Occipital lobe (tissue), 2 donors: Measurements from ENCODE around the gene FRMD1. TPM values are rescaled to one million over a fixed set of nuclear protein-coding genes. Genes with fewer than 3 reads are reported as not detected.

ENCODE experiments used
- DNase-seq: peaks from one replicate; lab custom pipeline; 2025; lab: John Stamatoyannopoulos, UW
- total RNA-seq: library from RNA; depleted of rRNA; stranded (reverse); fragments of >200 nt; gene quantifications from one replicate; pipeline ENCODE4 v1.2.3, GENCODE V29; 2014

The FRMD1 gene
- total RNA-seq = not detected

GRCh38 chr6:168078943-168079405 lies at the start of gene FRMD1:
Gene FRMD1 (minus strand): TSS chr6:168079212. CDS start chr6:168079094, 118 bp downstream.
- no peak for DNase-seq

DNA sequence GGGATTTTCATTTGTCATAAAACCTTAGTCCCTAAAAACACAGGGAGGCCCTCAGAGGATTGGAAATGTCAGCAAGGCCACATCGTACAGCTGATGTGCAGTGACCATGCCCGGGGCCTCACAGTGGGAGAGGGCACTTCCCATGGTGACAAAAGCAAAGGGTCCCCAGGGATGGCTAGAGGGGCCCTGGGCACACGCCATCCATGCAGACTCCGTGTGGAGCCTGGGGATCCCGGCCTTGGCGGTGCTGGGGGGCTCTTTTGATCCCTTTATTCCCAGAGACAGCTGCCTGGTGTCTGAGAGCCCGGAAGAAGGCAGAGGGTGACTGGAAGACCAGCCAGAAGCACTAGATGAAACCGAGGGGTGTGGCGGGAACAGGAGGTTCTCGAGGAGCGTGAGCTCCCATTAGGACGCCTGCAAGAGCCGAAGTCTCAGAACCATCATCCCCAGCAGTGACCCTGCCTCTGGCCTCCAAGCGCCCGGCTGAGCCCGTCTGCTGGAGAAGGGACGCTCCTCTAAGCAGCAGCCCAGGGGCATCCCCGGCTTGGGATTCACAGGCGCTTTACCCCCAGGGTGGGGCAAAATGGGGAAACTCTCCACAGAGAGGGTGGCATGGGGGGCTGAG lies 49.1 kb upstream of the FRMD1 start:
- no peak for DNase-seq

DNA sequence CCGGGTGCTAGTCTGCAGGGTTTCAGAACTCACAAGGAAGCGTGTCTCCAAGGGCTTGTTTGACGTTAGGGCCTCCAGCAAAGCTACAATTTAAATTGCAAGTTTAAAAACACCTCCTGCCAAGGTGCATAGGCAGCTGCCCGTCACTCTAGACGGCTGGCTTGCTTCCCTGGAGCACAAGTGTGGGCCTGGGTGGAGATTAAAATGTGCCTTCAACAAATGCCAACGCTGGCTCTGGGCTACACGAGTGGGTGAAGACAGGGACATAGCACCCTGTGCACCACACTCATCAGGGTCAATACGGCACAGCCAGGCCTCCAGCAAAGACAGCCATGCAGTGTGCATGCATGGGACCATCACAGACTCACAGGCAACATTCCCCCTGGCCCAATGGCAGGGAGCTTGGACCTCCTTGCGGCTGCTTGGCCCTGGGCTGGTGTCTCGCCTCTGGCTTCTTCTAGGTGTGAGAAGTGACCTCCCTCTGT lies 48.4 kb upstream of the FRMD1 start:
- DNase-seq = no peak

DNA sequence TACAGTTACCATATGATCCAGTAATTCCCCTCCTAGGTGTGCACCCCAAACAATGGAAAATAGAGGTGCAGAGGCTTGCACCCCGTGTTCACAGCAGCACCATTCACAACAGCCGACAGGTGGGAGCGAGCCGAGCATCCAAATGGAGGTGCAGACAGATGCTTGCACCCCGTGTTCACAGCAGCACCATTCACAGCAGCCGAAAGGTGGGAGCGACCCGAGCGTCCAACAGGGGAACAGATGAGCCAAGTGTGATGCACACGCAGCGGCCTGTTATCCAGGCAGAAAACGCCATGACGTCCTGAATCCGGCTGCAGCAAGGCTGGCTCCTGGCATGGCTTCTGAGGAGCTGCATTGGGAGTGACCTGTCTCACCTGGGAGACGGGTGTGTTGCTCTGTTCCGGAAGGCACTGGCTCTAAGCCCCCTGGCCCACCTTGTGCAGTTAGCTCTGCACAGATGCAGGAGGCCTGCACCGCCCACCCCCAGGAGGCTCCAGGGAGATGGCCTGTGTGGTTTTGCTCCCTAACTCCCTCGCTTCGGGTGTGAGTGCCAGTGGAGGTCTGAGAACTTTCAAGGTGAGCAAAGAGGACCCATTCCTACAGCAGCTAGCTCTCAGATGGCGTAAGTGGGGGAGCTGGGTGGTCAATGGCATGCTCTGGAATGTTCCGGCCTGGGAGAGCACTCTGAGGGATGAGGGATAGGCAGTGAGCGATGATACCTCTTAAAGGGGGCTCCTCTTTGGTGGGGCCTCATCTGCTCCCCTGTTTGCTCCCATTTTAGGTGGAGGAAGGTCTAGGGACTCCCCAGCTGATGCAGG lies 47.8 kb upstream of the FRMD1 start:
- no peak for DNase-seq

DNA sequence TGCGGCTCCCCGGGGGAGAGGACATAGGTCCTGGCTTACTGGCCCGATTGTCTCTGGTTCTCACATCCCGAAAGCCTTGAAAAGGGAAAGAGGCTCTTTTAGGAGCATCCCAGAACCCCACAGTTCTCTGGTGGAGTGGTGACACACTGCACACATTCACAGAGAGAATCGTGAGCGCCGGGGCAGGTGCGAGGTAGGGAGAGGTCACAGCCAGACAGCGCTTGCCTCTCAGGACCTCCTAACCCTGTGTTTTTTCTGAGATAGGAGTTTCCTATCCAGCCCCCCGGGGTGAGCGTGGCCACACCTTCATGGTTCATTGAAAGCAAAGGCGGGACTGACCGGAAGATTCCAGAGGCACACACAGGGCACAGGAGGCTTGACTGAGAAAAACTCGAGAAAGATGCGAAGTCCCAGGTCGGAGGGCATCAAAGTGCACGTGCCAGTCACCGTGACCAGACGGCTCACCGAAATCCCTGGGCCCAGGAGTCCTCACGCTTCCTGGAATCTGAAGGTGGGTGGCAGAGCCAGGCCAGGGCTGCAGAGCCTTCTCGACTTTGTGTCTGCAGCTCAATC lies 46.5 kb upstream of the FRMD1 start:
- no peak for DNase-seq

DNA sequence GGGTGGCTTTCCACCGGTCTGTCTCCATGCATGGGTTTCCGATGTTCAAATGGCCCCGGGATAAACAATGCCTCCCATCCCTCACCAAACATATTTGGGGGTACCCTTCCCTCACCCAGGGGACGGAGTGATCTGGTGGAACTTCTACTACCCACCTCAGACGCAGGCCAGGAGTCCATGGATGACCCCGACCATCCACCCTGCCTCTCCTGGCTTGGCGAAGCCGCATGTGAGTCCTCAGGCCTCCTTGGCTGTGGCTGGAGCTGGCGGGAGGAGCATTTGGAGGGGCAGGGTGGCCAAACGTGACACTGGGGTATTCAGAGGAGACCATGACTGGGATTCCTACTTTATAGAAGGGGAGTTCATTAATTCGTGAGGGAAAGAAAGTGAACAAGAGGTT lies 45.9 kb upstream of the FRMD1 start:
- DNase-seq = no peak

GRCh38 chr6:168124158-168124557 lies 45.1 kb upstream of the FRMD1 start:
- no peak for DNase-seq

GRCh38 chr6:168123165-168123911 lies 44.3 kb upstream of the FRMD1 start:
- no peak for DNase-seq

DNA sequence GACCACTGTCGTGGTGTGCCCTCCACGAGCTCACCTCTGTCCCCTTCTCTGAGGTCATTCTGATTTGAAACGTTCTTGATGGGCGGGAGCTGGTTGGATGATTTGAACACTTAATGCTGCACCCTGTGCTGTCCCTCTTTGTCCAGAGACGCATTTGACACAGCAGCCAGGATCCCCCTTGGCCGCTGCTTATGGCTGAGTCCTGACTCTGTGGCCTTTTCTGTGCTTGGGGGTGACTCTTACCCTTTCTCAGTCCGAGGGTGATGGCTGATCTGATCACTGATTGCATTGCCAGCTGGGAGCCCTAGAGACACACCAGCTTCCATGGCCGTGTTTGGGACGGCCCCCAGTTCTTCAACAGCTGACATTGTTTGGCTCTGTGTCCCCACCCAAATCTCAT lies 43.5 kb upstream of the FRMD1 start:
- no peak for DNase-seq

- DNase-seq = no peak
These were observed 43.0 kb upstream of the FRMD1 start for GRCh38 chr6:168122011-168122410.

DNA sequence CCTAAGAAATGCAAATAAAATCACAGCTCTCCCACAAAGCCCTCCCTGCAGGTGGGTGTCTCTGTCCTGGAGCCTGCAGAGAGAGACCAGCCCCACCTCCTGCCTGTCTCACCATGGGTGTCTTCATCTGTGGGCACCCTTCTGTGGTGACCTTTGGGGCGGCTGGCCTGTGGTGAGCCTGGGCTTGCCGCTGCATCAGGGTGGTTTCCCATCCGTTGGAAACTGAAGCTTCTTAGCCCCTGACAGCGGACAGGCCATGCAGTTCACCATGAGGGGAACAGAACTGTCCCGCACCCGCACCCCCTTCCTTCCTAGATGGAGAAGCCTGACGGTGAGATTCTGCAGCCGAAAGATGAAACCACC lies 42.3 kb upstream of the FRMD1 start:
- no peak for DNase-seq

- no peak for DNase-seq
These were observed 41.6 kb upstream of the FRMD1 start for GRCh38 chr6:168120390-168121302.

DNA sequence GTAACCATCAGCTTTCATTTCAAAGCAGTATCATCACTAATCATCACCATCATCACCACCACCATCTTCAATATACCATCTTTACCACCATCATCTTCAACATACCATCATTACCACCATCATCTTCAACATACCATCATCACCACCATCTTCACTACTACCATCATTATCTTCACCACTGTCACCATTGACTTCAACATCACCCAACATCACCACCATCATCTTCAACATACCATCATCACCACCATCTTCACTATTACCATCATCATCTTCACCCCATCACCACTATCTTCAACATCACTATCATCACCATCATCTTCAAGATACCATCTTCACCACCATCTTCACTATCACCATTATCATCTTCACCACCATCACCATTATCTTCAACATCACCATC lies 40.5 kb upstream of the FRMD1 start:
- DNase-seq = no peak

GRCh38 chr6:168118935-168119334 lies 39.9 kb upstream of the FRMD1 start:
- no peak for DNase-seq

- no peak for DNase-seq
These were observed 38.9 kb upstream of the FRMD1 start for GRCh38 chr6:168117942-168118341.

DNA sequence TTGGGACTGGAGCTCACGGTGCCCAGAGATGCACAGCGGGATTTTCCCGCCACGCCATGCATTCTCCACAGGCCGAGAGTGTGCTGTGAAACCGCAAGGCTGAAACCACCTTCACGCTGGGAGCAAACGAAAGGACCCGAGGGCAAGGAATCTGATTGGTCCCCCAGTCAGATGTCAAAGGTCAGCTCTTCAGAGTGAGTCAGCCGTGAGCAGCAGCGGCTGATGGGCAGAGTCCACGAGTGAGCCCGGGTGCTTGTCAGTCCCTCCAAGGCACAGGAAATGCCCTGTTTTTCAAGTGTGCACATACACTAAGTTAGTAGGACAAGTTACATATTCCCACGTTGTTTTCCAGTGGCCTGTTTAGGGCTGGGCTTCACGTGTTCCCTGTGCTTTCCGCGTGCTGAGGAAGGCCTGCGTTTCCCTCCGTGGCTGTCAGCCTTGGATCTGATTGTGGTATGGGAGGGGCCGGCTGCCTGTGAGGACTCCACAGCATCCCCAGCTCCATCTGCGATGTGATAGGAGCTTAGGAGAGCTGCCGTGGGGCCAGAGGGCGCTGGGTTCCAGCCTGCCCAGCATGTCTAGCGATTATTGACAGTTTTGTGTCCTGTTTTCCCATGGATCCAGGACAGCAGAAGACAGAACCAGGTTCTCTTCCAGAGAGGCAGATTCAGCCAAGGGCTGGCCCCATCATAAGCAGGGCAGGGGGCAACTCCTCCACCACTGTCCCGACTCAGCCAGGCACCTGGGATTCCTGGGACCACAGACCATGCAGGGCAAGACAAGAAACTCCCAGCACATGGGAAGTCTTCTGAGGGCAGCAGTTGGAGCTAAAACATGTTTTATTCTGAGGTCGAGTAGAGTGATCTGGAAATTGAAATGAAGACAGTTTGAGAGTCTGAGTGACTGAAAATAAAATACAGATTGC lies 38.2 kb upstream of the FRMD1 start:
- no peak for DNase-seq

DNA sequence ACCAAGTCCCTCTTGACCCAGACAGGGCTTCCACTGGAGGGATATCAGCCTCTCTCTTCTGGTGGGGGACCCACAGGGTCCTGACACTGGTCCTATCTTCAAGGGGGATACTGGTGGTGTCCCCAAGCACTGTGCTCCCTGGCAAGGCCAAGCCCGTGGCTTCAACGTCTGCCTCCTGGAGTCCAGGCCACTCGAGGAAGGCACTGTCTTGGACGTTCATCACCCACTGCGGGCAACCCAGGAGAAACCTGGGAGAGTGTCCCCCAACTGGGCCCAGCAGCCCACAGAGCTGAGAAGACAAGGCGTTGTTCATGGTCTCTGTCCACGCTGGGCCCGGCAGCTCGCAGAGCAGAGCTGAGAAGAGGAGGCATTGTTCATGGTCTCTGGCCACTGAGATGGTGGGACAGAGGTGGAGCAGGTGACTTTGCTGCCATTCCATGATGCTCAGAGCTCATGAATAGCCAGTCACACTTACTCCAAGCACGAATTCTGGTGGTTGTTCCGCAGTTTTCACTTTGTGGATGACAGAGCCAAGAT lies 37.5 kb upstream of the FRMD1 start:
- DNase-seq = no peak

DNA sequence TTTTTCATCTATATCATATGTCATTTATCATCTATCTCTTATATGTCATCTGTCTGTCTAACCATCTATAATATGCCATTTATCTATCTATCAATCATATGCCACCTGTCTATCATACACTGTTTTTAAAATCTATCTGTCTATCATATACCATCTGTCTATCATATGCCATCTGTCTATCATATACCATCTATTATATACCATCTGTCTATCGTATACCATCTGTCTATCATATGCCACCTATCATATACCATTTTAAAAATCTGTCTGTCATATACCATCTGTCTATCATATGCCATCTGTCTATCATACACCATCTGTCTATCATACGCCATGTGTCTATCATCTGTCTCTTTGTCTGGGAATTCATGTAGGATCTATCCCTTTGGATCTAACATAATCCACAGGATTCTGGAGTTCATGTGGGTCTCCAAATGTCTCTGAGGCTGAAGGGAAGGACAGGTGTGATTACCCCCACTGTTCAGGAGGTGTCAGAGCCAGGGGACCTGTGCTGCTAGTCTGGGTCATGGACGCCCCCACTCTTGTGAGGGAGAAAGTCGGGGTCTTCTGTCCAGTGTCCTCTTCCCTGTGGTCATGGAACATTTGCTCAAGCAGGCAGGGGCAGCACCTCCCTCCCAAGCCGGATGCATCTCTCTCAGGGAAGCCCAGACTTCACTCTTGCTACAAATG lies 36.9 kb upstream of the FRMD1 start:
- DNase-seq = no peak

DNA sequence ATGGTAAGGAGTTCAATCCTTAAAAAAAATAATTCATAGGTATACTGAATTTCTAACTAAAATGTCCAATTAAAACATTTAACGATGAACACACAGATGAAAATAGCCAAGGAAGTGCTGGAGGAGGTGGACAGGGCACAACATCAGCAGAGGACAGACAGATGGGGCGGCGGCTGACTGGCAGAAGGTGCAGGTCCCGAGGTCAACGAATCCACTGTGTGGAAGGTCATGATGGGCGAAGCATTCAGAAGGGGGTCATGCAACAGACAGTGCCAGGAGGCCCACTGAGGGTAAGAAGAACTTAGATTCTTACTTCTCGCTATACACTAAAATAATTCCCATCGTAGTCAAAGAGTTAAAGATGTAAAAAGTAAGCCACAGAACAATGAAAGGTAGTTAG lies 34.2 kb upstream of the FRMD1 start:
- DNase-seq = no peak
